SU-DHL-6 (cell line): ENCODE measurements around the gene ABCB8.

Experiments used
- H2AFZ ChIP-seq: fragments of 200-600 bp; sonication (generic); 2 replicates; pipeline ENCODE4 v1.6.1; 2014; ENCODE audit warnings: low read depth, mild to moderate bottlenecking, moderate library complexity, mixed read lengths, antibody characterized with exemption, low read length; ENCODE audit not compliant: severe bottlenecking
- H3F3A ChIP-seq: fragments of 200-600 bp; shearing (Covaris generic); 2 replicates; pipeline ENCODE4 v1.6.0; 2016; ENCODE audit warnings: antibody characterized with exemption, mild to moderate bottlenecking; ENCODE audit not compliant: insufficient read depth
- H3K27ac ChIP-seq: fragments of 200-600 bp; sonication (generic); 2 replicates; pipeline ENCODE4 v1.5.1; 2016; ENCODE audit warnings: low read depth, mild to moderate bottlenecking, low read length, moderate library complexity, mixed read lengths
- H3K27me3 ChIP-seq: fragments of 200-600 bp; sonication (generic), shearing (Covaris generic); 2 replicates; pipeline ENCODE4 v1.6.0; 2014; ENCODE audit warnings: mild to moderate bottlenecking, low read length
- H3K36me3 ChIP-seq: fragments of 200-600 bp; sonication (generic); 2 replicates; pipeline ENCODE4 v1.6.1; 2014; ENCODE audit warnings: mild to moderate bottlenecking, low read length, mixed read lengths
- H3K4me2 ChIP-seq: fragments of 300-600, 200-600 bp; shearing (Covaris generic), sonication (generic); 2 replicates; pipeline ENCODE4 v1.6.0; 2014; ENCODE audit warnings: low read length, low read depth, mild to moderate bottlenecking; ENCODE audit not compliant: poor library complexity, severe bottlenecking
- H3K4me3 ChIP-seq: fragments of 200-600 bp; sonication (generic); 2 replicates; pipeline ENCODE4 v1.5.1; 2014; ENCODE audit warnings: antibody characterized with exemption, low read length, mild to moderate bottlenecking, mixed read lengths; ENCODE audit not compliant: insufficient read depth, poor library complexity, severe bottlenecking
- H3K79me2 ChIP-seq: fragments of 200-600 bp; sonication (generic); 2 replicates; pipeline ENCODE4 v1.6.1; 2014; ENCODE audit warnings: mild to moderate bottlenecking, low read length, moderate library complexity; ENCODE audit not compliant: insufficient read depth
- H3K9ac ChIP-seq: fragments of 200-600 bp; sonication (generic); 2 replicates; pipeline ENCODE4 v1.7.0; 2014; ENCODE audit warnings: mild to moderate bottlenecking, low read length
- H3K9me2 ChIP-seq: fragments of 200-600 bp; sonication (generic); replicated peaks from 2 replicates; pipeline ENCODE4 v1.6.1; 2014; ENCODE audit warnings: low read length; ENCODE audit not compliant: insufficient read depth
- H3K9me3 ChIP-seq: fragments of 200-600 bp; sonication (generic); 2 replicates; pipeline ENCODE4 v1.6.1; 2014; ENCODE audit warnings: low read length, mixed read lengths; ENCODE audit not compliant: insufficient read depth
- H4K20me1 ChIP-seq: fragments of 200-600 bp; sonication (generic); 2 replicates; pipeline ENCODE4 v1.6.1; 2014; ENCODE audit warnings: low read depth, mild to moderate bottlenecking, antibody characterized with exemption, low read length, moderate library complexity, mixed read lengths
- EZH2phosphoT487 ChIP-seq: fragments of 200-600 bp; sonication (generic), shearing (Covaris generic); conservative IDR thresholded peaks from 2 replicates; pipeline ENCODE4 v1.6.1; 2018; ENCODE audit warnings: mild to moderate bottlenecking, antibody characterized with exemption, low read length, moderate library complexity, mixed read lengths
- TF ChIP-seq, protein P1 (sequence below): fragments of 200-600 bp; sonication (generic); IDR thresholded peaks from one replicate; pipeline ENCODE4 v1.5.1; 2017; ENCODE audit warnings: antibody characterized with exemption, mild to moderate bottlenecking, low read length, moderate library complexity; ENCODE audit not compliant: insufficient read depth, poor library complexity, severe bottlenecking

Gene ABCB8

DNA sequence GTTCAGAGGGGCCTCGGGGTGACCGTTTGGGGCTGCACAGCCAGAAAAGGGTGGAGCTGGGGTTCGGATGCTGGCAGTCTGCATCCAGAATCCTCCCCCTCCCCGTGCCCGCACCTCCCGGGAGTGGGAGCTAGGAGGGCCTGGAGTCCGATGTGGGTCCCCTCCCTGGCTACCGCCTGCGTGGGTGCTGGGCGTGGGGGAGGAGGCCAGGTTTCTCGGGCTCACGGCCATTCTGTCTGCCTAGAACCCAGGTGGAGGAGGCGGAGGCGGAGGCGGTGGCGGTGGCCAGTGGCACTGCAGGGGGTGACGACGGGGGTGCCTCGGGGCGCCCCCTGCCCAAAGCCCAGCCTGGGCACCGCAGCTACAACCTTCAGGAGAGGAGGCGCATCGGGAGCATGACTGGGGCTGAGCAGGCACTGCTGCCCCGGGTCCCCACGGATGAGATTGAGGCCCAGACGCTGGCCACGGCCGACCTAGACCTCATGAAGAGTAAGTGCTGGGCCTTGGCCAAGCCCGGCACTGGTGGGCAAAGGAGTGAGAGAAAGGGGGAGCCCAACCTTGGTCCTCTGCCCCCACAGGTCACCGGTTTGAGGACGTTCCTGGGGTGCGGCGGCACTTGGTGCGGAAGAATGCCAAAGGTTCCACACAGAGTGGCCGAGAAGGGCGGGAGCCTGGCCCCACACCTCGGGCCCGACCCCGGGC is 38.2 kb downstream of the ABCB8 start:
- Histone ChIP-seq H3K36me3 (no peaks in the 10 kb centered on the region), H4K20me1 (no peaks in the 10 kb centered on the region)

DNA sequence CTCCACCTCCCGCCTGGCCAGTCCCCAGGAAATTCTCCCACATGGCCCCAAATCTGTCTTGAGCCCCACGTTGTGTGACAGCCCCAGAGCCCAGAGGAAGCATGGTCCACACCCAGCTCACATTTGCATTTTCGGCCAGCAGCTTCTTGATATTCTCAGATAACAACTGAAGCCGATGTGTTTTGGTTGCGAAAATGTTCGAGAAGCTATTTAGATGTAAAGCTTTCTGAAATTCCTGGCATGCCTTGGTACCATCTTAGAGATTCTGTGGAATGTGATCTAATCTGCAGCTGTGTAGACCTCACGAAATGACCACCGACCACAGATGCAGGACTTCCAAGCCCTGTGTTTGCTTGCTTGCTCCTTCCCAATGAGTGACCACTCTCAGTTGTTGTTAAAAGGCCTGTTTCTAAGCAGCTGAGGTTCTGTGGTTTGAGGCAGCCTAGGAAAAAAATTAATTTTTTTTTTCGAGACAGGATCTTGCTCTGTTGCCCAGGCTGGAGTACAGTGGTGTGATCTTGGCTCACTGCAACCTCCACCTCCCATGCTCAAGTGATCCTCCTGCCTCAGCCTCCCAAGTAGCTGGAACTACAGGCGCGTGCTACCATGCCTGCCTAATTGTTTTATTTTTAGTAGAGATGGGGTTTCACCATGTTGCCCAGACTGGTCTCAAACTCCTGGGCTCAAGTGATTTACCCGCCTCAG is 40.0 kb downstream of the ABCB8 start:
- no peaks in the 10 kb centered on the region for H3K9me2 ChIP-seq
- no peak overlapping the region for H3K4me2 ChIP-seq
- no peak for TF ChIP-seq EZH2phosphoT487
- TF ChIP-seq, protein P1, sequence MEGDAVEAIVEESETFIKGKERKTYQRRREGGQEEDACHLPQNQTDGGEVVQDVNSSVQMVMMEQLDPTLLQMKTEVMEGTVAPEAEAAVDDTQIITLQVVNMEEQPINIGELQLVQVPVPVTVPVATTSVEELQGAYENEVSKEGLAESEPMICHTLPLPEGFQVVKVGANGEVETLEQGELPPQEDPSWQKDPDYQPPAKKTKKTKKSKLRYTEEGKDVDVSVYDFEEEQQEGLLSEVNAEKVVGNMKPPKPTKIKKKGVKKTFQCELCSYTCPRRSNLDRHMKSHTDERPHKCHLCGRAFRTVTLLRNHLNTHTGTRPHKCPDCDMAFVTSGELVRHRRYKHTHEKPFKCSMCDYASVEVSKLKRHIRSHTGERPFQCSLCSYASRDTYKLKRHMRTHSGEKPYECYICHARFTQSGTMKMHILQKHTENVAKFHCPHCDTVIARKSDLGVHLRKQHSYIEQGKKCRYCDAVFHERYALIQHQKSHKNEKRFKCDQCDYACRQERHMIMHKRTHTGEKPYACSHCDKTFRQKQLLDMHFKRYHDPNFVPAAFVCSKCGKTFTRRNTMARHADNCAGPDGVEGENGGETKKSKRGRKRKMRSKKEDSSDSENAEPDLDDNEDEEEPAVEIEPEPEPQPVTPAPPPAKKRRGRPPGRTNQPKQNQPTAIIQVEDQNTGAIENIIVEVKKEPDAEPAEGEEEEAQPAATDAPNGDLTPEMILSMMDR = no peak
- no peaks in the 10 kb centered on the region for H3K36me3 ChIP-seq
- H3K4me3 ChIP-seq = no peak overlapping the region
- H3K27me3 ChIP-seq = no peaks in the 10 kb centered on the region
- H3K9ac ChIP-seq = no peak overlapping the region
- no peak overlapping the region for H2AFZ ChIP-seq
- H4K20me1 ChIP-seq = no peaks in the 10 kb centered on the region
- H3K79me2 ChIP-seq = no peaks in the 10 kb centered on the region
- H3F3A ChIP-seq = no peaks in the 10 kb centered on the region
- no peak overlapping the region for H3K27ac ChIP-seq
- H3K9me3 ChIP-seq = no peaks in the 10 kb centered on the region

More for the DNA sequence above, 38.2 kb downstream of the ABCB8 start:
- no peak overlapping the region for H3K27ac ChIP-seq
- H3K9ac ChIP-seq = no peak overlapping the region
- H3K9me3 ChIP-seq = no peaks in the 10 kb centered on the region
- H3K79me2 ChIP-seq = peaks cover 11% of the 10 kb centered on the region; the same call in 1 of the 2 replicates
- TF ChIP-seq, protein P1 = no peak
- TF ChIP-seq EZH2phosphoT487 = no peak
- H3F3A ChIP-seq = no peaks in the 10 kb centered on the region
- H3K9me2 ChIP-seq = no peaks in the 10 kb centered on the region
- no peak overlapping the region for H3K4me3 ChIP-seq
- no peak overlapping the region for H2AFZ ChIP-seq
- no peak overlapping the region for H3K4me2 ChIP-seq
- no peaks in the 10 kb centered on the region for H3K27me3 ChIP-seq

DNA sequence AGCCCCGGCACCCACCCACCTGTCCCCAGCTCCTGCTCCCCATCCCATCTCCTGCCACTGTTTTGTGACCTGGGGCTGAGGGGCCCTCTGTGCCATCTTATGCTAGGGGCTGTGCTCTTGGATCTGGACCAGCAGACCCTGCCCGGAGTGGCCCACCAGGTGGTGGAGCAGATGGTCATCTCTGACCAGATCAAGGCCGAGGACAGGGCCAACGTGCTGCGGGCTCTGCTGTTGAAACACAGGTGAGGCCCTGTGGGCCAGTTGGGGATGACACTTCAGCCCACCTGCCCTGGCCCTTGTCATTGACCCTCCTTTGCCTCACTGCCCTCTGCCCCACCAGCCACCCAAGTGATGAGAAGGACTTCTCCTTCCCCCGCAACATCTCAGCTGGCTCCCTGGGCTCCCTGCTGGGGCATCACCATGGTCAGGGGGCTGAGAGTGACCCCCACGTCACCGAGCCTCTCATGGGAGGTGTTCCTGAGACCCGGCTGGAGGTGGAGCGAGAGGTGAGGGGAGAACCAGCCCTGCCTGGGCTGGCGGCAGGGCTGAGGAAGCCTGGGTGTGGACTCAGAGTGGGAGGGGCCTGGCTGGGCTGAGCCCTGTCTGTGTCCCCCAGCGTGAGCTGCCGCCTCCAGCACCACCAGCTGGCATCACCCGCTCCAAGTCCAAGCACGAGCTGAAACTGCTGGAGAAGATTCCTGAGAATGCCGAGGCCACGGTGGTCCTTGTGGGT is 41.8 kb downstream of the ABCB8 start:
- Histone ChIP-seq H3K4me2 (no peak overlapping the region), H2AFZ (no peak overlapping the region), H3K4me3 (no peak overlapping the region), H3K9me2 (no peaks in the 10 kb centered on the region), H3K9me3 (no peaks in the 10 kb centered on the region), H3K27ac (no peak overlapping the region), H3K9ac (no peak overlapping the region), H3K79me2 (no peaks in the 10 kb centered on the region), H3F3A (no peaks in the 10 kb centered on the region), H3K36me3 (no peaks in the 10 kb centered on the region), H4K20me1 (no peaks in the 10 kb centered on the region), H3K27me3 (no peaks in the 10 kb centered on the region)
- TF ChIP-seq EZH2phosphoT487 = no peak
- TF ChIP-seq, protein P1 = no peak
